Activated gamma-delta T cell treated with Interleukin-2 at 50 U/mL for 16 hours (primary cell): ENCODE measurements around the gene POLA2.

Experiments used
- DNase-seq: peaks from one replicate; pipeline ENCODE4 v3.0.0-alpha.2; 2020

Gene POLA2

GRCh38 chr11:65341856-65342255 is 80.1 kb downstream of the POLA2 start:
- DNase-seq = no peak
